NCI-H524 treated with DMSO at 0.1 percent for 48 hours (cell line): Measurements from ENCODE around the gene NRF1.

Source experiments
- DNase-seq: peaks from one replicate; lab custom pipeline; 2025; lab: John Stamatoyannopoulos, UW

NRF1 gene

DNA sequence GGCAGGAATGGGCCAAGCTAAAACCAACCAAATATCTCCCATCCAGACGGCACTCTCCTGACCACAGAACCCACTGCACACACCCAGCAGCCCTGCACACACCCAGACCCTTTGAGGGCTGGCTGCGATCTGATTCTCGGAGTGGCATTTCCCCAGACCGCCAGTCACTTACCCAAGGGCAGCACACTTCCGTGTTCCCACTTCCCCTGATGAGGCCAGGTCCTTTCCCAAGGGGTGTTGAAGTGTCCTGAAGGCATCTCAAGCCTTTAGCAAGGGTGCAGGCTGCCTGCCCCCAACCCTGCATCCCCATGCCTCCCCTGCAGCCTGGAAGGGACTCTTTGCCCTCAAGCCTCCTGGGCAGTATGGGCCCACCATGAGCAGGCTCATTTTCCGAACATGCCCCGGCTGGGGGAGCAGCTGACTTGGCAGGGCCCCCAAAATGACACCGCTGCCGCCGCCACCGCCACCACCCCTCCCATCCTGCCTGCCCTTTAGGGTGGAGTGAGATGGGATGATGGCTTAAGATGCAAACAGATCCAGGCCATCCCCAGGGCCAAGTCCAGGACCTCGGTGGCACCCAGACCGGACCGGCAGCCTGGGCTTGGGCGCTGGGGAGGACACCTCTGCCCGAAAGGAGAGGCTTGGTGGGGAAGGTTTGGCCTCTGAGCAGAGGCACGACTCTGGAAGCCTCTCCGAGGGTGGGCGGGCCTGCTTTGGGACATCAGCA is 159.8 kb downstream of the NRF1 start:
- no peak for DNase-seq

- no peak for DNase-seq
These were observed 160.5 kb downstream of the NRF1 start for GRCh38 chr7:129771928-129772479.

- DNase-seq, result no peak
These were observed 161.2 kb downstream of the NRF1 start for GRCh38 chr7:129772646-129773280.

GRCh38 chr7:129773328-129773731 is 161.8 kb downstream of the NRF1 start:
- DNase-seq, result no peak

- DNase-seq, result peak; percentile 23
These were observed 162.4 kb downstream of the NRF1 start for GRCh38 chr7:129773871-129774270.

- peak; percentile 94 for DNase-seq
These were observed 162.8 kb downstream of the NRF1 start for GRCh38 chr7:129774359-129774758.

DNA sequence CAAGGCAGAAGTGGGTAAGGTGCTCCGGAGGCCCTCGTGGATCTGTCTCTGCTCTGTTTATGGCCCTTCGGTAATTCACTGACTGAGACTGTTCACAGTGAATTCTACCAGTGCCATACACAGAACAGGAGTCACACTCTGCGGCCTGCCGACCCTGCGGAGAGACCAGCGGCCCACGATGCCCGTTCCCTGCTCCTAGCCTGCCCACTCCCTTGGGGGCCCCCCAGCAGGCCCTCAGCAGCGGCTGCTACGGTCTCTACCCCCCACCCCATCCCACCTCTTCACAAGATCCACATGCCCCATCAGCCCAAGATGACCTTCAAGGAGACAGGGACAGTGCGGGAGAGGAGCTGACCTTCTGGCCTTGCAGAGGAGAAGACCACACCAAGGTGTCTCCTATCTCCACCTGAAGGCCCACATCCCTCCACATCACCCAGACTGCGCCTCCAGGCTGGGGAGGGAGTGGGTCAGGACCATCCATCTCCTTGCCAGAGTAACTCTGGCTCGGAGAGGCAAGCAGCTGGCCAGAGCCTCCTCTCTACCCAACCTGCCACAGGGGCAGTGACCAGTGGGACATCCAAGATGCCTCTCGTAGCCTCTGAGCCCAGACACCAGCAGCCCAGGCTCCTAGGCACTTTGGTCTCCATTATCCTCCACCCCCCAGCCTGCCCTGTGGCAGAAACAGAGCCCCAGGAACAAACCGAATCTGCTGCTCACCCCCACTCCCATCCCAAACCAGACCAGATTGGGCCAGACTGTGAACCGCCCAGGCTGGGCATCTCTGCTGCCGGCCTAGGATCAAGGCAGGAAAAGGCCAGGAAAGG is 163.6 kb downstream of the NRF1 start:
- no peak for DNase-seq

GRCh38 chr7:129775695-129776361 is 164.3 kb downstream of the NRF1 start:
- DNase-seq, result no peak

DNA sequence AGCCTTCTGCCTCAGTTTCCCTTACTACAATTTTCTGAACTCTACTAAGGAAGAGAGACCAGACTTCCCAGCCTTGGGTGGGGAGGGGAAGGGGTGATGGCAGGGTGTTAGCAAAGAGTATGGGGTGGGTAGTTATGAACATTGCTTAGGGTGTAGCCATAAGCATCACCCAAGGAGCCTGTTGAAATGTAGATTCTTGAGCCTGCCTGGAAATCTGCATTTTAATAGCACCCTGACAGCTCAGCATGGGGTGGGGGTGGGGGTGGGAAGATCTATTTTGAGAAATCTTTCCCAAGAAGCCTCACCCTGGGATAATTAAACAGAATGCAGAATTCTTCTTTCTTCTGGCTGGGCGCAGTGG is 164.8 kb downstream of the NRF1 start:
- DNase-seq, result no peak

DNA sequence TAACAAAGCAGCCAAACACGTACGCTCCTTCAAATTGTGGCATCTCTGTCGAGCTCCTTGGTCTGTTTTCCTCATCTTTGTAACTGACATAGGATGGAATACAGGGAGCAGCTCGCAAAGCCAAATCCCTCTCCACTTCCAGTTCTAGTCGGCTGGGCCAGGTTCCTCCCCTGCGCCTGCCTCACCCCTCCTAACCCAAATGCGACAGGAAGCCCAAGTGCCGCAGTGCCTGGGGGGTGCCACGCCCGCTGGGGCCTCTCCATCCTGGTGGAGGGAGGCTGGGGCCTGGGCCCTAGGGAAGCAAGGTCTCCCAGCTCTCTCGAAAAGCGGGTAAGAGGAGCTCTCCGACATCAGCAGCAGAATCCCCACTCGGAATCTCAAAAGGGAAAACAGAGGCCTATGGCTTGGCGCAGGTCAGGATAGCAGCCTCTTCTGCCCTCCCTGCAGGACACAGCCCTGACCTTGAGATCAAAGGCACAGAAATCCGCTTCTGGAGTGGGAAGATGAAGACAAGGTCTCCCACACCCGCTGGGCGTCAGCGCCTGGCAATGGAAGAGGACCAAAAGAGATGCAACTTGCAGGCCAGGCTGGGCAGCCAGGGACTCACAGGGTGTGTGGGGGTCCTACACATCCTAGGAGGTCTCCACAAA is 165.8 kb downstream of the NRF1 start:
- no peak for DNase-seq

GRCh38 chr7:129777993-129778769 is 166.7 kb downstream of the NRF1 start:
- DNase-seq, result no peak

DNA sequence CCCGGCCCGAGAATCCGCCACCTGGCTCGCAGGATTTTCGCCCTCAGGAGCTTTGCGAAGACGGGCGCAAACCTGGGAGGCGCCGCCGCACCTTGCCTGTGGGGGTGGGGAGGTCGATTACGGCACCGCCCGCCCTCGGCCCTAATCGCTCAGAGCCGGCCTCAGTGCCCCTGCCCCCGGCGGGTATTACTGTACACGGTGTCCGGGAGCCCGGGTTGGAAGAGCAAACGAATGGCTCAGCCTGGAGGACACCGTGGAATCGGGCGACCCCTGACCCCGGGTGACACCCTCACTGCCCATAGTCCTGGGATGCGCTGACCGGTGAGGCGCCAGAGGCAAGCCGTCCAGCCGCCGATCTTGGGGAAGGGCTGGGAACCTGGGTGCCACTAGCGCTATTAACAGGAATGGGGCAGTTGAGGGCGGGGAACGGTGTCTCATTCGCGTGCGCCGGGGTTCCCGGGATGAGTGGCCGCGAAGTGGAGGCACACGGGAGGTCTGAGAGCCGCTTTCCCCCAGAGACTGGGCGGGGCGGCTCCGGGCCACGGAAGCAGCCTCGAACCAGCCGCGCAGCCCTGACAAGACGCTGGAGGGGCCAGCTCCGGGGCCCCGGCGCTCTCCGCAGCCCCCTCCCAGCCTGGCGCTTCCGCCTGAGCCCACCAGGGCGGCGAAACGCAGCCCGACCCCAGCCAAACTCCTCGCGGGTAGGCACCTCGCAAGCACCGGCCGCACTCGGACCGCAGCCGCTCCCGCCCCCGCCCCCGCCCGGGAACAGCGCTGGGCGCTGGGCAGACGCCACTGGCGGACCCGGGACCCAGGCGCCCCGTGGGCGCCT is 167.5 kb downstream of the NRF1 start:
- DNase-seq, result no peak

- DNase-seq, result no peak
These were observed 168.2 kb downstream of the NRF1 start for GRCh38 chr7:129779602-129780256.

- no peak for DNase-seq
These were observed 168.9 kb downstream of the NRF1 start for GRCh38 chr7:129780257-129780973.

- DNase-seq, result peak; percentile 13
These were observed 169.7 kb downstream of the NRF1 start for GRCh38 chr7:129780974-129781927.

- peak; percentile 8 for DNase-seq
These were observed 170.7 kb downstream of the NRF1 start for GRCh38 chr7:129781928-129782817.
